ENCODE results near the gene ABCA6. TPM values are rescaled to one million over a fixed set of nuclear protein-coding genes. Genes with fewer than 3 reads are reported as not detected.
"Not testable (repeated sequence)": the region's sequence is repeated elsewhere in the genome, so short reads cannot be mapped to it uniquely, and the experiment has no call there.

ABCA6 gene
- total and polyA plus RNA-seq, 2 of the 13 experiments (the other 11 are each of a cell fraction or from before 2014, with no cell fraction given) = 0.05 to 0.11 TPM

DNA sequence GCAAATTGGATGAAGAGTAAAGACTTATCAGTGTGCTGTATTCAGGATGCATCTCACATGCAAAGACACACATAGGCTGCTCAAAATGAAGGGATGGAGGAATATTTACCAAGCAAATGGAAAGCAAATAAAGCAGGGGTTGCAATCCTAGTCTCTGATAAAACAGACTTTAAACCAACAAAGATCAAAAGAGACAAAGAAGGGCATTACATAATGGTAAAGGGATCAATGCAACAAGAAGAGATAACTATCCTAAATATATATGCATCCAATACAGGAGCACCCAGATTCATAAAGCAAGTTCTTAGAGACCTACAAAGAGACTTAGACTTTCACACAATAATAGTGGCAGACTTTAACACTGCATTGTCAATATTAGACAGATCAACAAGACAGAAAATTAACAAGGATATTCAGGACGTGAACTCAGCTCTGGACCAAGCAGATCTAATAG, 68.9 kb downstream of the ABCA6 start (continued):
- TF ChIP-seq, protein P1, sequence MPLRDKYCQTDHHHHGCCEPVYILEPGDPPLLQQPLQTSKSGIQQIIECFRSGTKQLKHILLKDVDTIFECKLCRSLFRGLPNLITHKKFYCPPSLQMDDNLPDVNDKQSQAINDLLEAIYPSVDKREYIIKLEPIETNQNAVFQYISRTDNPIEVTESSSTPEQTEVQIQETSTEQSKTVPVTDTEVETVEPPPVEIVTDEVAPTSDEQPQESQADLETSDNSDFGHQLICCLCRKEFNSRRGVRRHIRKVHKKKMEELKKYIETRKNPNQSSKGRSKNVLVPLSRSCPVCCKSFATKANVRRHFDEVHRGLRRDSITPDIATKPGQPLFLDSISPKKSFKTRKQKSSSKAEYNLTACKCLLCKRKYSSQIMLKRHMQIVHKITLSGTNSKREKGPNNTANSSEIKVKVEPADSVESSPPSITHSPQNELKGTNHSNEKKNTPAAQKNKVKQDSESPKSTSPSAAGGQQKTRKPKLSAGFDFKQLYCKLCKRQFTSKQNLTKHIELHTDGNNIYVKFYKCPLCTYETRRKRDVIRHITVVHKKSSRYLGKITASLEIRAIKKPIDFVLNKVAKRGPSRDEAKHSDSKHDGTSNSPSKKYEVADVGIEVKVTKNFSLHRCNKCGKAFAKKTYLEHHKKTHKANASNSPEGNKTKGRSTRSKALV (CRISPR knock-in tag; IDR thresholded peaks at IDR 0.05) = 0 out of 2 replicates have a peak, but pooled peaks have one; percentile 24
- TF ChIP-seq MEIS1 (CRISPR knock-in tag; IDR thresholded peaks at IDR 0.05; ENCODE audit: borderline replicate concordance) = peak; percentile 55; the same call in 1 of the 2 replicates
- TF ChIP-seq FOXP1 (IDR thresholded peaks at IDR 0.05) = peak; percentile 76
- TF ChIP-seq FOXP1 (CRISPR knock-in tag; IDR thresholded peaks at IDR 0.05) = peak; percentile 92
- peak; percentile 92 for TF ChIP-seq FOXA1 (IDR thresholded peaks at IDR 0.05)
- peak; percentile 91 for TF ChIP-seq FOXA1 (CRISPR knock-in tag; IDR thresholded peaks at IDR 0.05)
- TF ChIP-seq, protein P2, sequence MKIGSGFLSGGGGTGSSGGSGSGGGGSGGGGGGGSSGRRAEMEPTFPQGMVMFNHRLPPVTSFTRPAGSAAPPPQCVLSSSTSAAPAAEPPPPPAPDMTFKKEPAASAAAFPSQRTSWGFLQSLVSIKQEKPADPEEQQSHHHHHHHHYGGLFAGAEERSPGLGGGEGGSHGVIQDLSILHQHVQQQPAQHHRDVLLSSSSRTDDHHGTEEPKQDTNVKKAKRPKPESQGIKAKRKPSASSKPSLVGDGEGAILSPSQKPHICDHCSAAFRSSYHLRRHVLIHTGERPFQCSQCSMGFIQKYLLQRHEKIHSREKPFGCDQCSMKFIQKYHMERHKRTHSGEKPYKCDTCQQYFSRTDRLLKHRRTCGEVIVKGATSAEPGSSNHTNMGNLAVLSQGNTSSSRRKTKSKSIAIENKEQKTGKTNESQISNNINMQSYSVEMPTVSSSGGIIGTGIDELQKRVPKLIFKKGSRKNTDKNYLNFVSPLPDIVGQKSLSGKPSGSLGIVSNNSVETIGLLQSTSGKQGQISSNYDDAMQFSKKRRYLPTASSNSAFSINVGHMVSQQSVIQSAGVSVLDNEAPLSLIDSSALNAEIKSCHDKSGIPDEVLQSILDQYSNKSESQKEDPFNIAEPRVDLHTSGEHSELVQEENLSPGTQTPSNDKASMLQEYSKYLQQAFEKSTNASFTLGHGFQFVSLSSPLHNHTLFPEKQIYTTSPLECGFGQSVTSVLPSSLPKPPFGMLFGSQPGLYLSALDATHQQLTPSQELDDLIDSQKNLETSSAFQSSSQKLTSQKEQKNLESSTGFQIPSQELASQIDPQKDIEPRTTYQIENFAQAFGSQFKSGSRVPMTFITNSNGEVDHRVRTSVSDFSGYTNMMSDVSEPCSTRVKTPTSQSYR (CRISPR knock-in tag; IDR thresholded peaks at IDR 0.05; ENCODE audit: borderline replicate concordance) = peak; percentile 50; the same call in 1 of the 2 replicates
- peak; percentile 51; the same call in 1 of the 2 replicates for TF ChIP-seq NR2C2 (CRISPR knock-in tag; IDR thresholded peaks at IDR 0.05; ENCODE audit: borderline replicate concordance)
- TF ChIP-seq ZNF317 (CRISPR knock-in tag; IDR thresholded peaks at IDR 0.05) = peak; percentile 58; the same call in 1 of the 2 replicates
- TF ChIP-seq, protein P3, sequence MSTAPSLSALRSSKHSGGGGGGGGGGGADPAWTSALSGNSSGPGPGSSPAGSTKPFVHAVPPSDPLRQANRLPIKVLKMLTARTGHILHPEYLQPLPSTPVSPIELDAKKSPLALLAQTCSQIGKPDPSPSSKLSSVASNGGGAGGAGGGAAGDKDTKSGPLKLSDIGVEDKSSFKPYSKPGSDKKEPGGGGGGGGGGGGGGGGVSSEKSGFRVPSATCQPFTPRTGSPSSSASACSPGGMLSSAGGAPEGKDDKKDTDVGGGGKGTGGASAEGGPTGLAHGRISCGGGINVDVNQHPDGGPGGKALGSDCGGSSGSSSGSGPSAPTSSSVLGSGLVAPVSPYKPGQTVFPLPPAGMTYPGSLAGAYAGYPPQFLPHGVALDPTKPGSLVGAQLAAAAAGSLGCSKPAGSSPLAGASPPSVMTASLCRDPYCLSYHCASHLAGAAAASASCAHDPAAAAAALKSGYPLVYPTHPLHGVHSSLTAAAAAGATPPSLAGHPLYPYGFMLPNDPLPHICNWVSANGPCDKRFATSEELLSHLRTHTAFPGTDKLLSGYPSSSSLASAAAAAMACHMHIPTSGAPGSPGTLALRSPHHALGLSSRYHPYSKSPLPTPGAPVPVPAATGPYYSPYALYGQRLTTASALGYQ (CRISPR knock-in tag; IDR thresholded peaks at IDR 0.05) = peak; percentile 96
- peak; percentile 73 for TF ChIP-seq NR2F6 (IDR thresholded peaks at IDR 0.05)
- peak; percentile 66 for TF ChIP-seq NR2F6 (CRISPR knock-in tag; IDR thresholded peaks at IDR 0.05)
- peak; percentile 77 for TF ChIP-seq NFIC (IDR thresholded peaks at IDR 0.05; ENCODE audit: low read length)
- not testable (repeated sequence) for TF ChIP-seq SOX6 (IDR thresholded peaks at IDR 0.05)
- peak; percentile 98 for TF ChIP-seq SOX6 (CRISPR knock-in tag; IDR thresholded peaks at IDR 0.05)
- peak; percentile 14 for TF ChIP-seq TEAD3 (CRISPR knock-in tag; optimal IDR thresholded peaks at IDR 0.05; ENCODE audit: borderline replicate concordance)
- TF ChIP-seq ZNF703 (CRISPR knock-in tag; IDR thresholded peaks at IDR 0.05; ENCODE audit: borderline replicate concordance) = peak; percentile 85
- TF ChIP-seq GFI1 (CRISPR knock-in tag; IDR thresholded peaks at IDR 0.05; ENCODE audit: borderline replicate concordance) = peak; percentile 94
- peak; percentile 61; the same call in 1 of the 2 replicates for TF ChIP-seq TBX2 (CRISPR knock-in tag; IDR thresholded peaks at IDR 0.05; ENCODE audit: borderline replicate concordance)
- peak; percentile 63 for TF ChIP-seq PHF5A (CRISPR knock-in tag; IDR thresholded peaks at IDR 0.05; ENCODE audit: low read depth, unreplicated experiment)
- TF ChIP-seq SKI (IDR thresholded peaks at IDR 0.05; ENCODE audit: partially characterized antibody) = peak; percentile 94
- peak; percentile 74; the same call in 1 of the 2 replicates for TF ChIP-seq ZNF383 (CRISPR knock-in tag; IDR thresholded peaks at IDR 0.05; ENCODE audit: borderline replicate concordance)
- peak; percentile 85; the same call in 1 of the 2 replicates for TF ChIP-seq SOX13 (IDR thresholded peaks at IDR 0.05)
- peak in 1 of 2 experiments; percentile 97; a peak in 2 of 4 replicates for TF ChIP-seq SOX13 (CRISPR knock-in tag; conservative IDR thresholded peaks at IDR 0.05 in 1 of 2, IDR thresholded peaks at IDR 0.05 in 1 of 2)
- peak; percentile 67 for TF ChIP-seq MED8 (CRISPR knock-in tag; IDR thresholded peaks at IDR 0.05; ENCODE audit: insufficient replicate concordance)

All from HepG2 (cell line).